Large intestine (tissue), 3 donors: ENCODE results near the gene NQO2. TPM values are rescaled to one million over a fixed set of nuclear protein-coding genes. Genes with fewer than 3 reads are reported as not detected.
"Not testable (repeated sequence)": the region's sequence is repeated elsewhere in the genome, so short reads cannot be mapped to it uniquely, and the experiment has no call there.

Source experiments
- DNase-seq, 2 donors: peaks; one replicate each; pipeline versions ENCODE4 v3.0.0 to v3.0.0-alpha.2; 2013
- H3K27ac ChIP-seq: one replicate; pipeline ENCODE4 v1.5.1; 2013; ENCODE audit warnings: low read length
- H3K27me3 ChIP-seq: 2 replicates; pipeline ENCODE4 v1.6.1; 2013; ENCODE audit warnings: low read length; ENCODE audit not compliant: control insufficient read depth, insufficient read depth
- H3K36me3 ChIP-seq: 2 replicates; pipeline ENCODE4 v1.6.1; 2013; ENCODE audit warnings: low read length; ENCODE audit not compliant: control insufficient read depth, insufficient read depth
- H3K4me1 ChIP-seq: one replicate; pipeline ENCODE4 v1.6.1; 2013; ENCODE audit warnings: low read length; ENCODE audit not compliant: control insufficient read depth, insufficient read depth
- H3K4me3 ChIP-seq: one replicate; pipeline ENCODE4 v1.5.1; 2013; ENCODE audit warnings: low read length
- H3K9me3 ChIP-seq: one replicate; pipeline ENCODE4 v1.6.1; 2013; ENCODE audit warnings: mild to moderate bottlenecking, low read depth, low read length, moderate library complexity; ENCODE audit not compliant: control insufficient read depth
- WGBS: methylation state at CpG from one replicate; pipeline ENCODE4 v1.1.5; 2013; ENCODE audit warnings: low lambda C conversion rate; ENCODE audit not compliant: insufficient coverage; 5-methylcytosine and 5-hydroxymethylcytosine counted together
- polyA plus RNA-seq: library from polyadenylated mRNA; unstranded; fragments of 120-200 nt; gene quantifications from one replicate; pipeline ENCODE4 v1.2.1, GENCODE V29; 2013

NQO2 gene
- polyA plus RNA-seq, 1 donor = 21.1 TPM

DNA sequence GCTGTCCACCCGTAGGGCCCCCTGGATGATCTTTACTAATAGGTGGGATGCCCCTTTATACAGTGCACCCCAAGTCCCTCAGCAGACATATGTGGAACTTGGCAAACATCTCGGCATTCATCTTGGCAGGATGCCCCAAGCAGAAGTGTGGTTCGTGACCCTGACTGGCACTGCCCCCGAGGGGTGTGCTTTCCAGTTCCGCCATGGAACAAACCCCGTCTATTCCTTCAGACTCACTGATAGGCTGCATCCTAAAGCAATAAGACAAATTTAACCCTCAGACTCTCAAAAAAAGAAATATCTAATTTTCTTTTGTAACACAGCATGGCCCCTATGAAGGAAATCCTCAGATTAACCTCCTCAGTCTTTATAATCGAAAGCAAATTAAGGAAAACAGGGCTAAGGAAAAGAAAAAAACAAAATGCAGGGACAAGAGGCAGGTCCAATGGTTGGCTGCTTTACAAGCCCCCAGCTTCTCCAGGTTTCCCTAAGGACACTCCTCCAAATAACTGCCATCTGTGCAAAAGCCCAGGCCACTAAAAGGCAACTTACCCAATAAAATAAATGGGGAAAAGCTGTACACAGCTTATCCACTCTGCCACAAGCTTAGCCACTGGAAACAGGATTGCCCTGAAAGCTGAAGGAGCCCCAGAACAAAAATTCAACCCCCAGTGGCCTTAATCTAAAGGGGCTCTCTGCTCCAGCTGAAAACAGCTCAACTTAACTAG lies 38.1 kb downstream of the NQO2 start:
- H3K9me3 ChIP-seq = no peaks in the 10 kb centered on the region
- H3K27me3 ChIP-seq = peaks cover 4% of the 10 kb centered on the region
- no peak overlapping the region for H3K4me3 ChIP-seq
- no peak overlapping the region for H3K27ac ChIP-seq
- WGBS = 100% methylated on average over 1 of the region's 7 CpGs
- H3K36me3 ChIP-seq = no peaks in the 10 kb centered on the region
- peaks cover 2% of the 10 kb centered on the region for H3K4me1 ChIP-seq
- no peak for DNase-seq

DNA sequence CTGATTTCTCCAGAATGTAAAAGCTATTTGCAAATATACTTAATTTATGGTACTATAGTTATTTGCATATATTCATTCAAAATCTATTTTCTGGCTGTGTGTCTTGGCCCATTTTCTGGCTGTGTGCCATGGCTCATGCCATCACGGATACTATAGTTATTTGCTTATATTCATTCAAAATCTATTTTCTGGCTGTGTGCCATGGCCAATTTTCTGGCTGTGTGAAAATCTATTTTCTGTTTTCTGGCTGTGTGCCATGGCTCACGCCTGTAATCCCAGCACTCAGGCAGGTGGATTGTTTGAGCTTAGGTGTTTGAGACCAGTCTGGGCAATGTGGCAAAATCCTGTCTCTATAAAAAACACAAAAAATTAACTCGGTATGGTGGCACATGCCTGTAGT lies 39.7 kb downstream of the NQO2 start:
- no peaks in the 10 kb centered on the region for H3K9me3 ChIP-seq
- DNase-seq = no peak
- no CpG with 5 or more reads among the region's 3 CpGs for WGBS
- no peaks in the 10 kb centered on the region for H3K36me3 ChIP-seq
- H3K27me3 ChIP-seq = peaks cover 4% of the 10 kb centered on the region
- H3K4me1 ChIP-seq = peaks cover 2% of the 10 kb centered on the region
- no peak overlapping the region for H3K27ac ChIP-seq
- H3K4me3 ChIP-seq = no peak overlapping the region

DNA sequence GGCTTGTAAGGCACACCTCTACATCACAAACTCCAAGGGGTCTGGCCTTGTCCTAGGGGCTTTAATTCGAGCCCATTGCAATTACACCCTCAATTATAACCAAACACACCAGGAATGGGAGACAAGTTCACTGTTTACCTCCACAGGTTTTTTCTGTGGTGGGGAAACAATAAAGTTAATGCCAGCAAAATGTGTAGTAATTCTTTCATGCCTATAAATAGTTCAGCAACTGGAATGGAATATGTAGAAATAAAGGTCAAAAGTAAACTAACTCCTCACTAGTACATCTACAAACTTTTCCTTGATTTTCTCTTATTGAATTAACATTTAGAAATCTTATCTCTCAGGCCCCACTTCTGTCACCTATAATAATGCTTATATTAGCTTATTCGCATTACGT lies 41.5 kb downstream of the NQO2 start:
- no CpG with 5 or more reads among the region's 3 CpGs for WGBS
- no peak for DNase-seq
- Histone ChIP-seq H3K4me3 (no peak overlapping the region), H3K4me1 (peaks cover 2% of the 10 kb centered on the region), H3K27ac (no peak overlapping the region), H3K36me3 (no peaks in the 10 kb centered on the region), H3K9me3 (no peaks in the 10 kb centered on the region), H3K27me3 (peaks cover 4% of the 10 kb centered on the region)

DNA sequence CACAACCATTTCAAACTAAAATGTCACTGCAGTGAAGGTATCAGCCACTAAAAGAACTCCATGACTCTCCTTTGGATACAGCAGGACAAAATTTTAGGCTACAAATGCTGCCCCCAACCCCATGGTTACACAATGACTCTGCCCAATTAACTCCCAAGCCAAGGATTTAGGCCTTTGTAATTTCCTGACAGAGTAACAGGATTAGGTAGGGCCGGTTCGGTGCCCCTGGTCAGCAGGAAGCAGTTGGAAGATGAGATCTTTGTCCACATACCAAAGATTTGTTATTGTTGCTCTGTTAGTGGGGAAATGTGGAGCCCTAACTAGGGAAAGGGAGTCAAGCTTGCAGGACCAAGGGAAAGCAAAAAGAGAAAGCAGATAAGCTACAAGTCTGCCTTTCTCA lies 41.9 kb downstream of the NQO2 start:
- H3K4me3 ChIP-seq = no peak overlapping the region
- H3K27me3 ChIP-seq = peaks cover 4% of the 10 kb centered on the region
- H3K36me3 ChIP-seq = no peaks in the 10 kb centered on the region
- no peak overlapping the region for H3K27ac ChIP-seq
- H3K4me1 ChIP-seq = peaks cover 2% of the 10 kb centered on the region
- no CpG with 5 or more reads among the region's 2 CpGs for WGBS
- H3K9me3 ChIP-seq = no peaks in the 10 kb centered on the region
- no peak for DNase-seq

DNA sequence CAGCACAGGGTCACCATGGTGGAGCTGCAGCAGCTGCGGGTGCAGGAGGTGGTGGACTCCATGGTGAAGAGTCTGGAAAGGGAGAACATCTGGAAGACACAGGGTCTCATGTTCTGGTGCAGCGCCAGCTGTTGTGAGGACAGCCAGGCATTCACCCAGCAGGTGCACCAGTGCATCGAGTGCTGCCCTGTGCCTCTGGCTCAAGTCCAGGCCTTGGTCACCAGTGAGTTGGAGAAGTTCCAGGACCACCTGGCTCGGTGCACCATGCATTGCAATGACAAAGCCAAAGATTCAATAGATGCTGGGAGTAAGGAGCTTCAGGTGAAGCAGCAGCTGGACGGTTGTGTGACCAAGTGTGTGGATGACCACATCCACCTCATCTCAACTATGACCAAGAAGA lies 45.7 kb downstream of the NQO2 start:
- Histone ChIP-seq H3K4me3 (no peak overlapping the region), H3K4me1 (peaks cover 2% of the 10 kb centered on the region), H3K27ac (no peak overlapping the region), H3K27me3 (peaks cover 3% of the 10 kb centered on the region), H3K9me3 (no peaks in the 10 kb centered on the region), H3K36me3 (no peaks in the 10 kb centered on the region)
- WGBS = no CpG with 5 or more reads among the region's 5 CpGs
- no peak for DNase-seq

DNA sequence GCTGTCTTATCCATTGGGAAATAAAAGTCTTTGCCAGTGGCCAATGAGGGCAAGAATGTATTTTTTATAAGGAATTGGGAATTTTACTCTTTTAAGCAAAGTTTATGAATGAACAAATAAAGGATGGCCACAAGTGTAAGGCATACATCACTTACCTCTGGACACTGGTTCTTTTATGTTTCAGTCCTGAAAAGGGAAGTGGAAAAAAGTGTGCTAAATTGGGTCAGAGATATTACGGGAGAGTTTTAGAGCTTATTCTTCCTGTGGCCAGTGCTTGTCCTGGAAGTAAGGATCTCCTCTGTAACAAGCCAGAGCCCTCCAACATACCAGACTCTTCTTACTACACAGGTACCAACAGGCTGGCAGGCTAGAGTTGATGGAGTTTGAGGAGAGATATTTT lies 46.1 kb downstream of the NQO2 start:
- no CpG with 5 or more reads among the region's 1 CpG for WGBS
- no peaks in the 10 kb centered on the region for H3K36me3 ChIP-seq
- peaks cover 2% of the 10 kb centered on the region for H3K4me1 ChIP-seq
- no peak for DNase-seq
- H3K4me3 ChIP-seq = no peak overlapping the region
- H3K27me3 ChIP-seq = peaks cover 3% of the 10 kb centered on the region
- H3K9me3 ChIP-seq = no peaks in the 10 kb centered on the region
- no peak overlapping the region for H3K27ac ChIP-seq

DNA sequence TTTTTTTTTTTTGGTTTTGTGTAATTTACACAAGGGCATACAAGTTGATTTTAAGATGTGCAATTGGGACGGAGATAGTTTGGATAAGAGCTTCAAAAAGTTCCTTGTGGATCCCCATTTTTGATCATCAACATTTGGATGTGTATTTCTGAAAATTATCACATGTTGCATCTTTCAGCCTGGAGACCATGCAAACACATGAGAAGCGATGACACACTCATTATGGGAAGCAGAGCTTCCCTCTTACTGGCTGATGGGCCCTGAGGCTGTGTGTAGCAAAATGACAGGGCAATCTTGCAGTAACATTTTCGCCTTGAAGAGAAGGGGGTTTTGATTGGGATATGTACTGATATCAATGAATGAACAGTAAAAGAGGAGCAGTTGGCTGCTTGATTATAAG lies 46.6 kb downstream of the NQO2 start:
- H3K4me1 ChIP-seq = peaks cover 2% of the 10 kb centered on the region
- DNase-seq = no peak
- H3K27ac ChIP-seq = no peak overlapping the region
- H3K27me3 ChIP-seq = peaks cover 3% of the 10 kb centered on the region
- no peaks in the 10 kb centered on the region for H3K36me3 ChIP-seq
- no CpG with 5 or more reads among the region's 3 CpGs for WGBS
- H3K4me3 ChIP-seq = no peak overlapping the region
- no peaks in the 10 kb centered on the region for H3K9me3 ChIP-seq

DNA sequence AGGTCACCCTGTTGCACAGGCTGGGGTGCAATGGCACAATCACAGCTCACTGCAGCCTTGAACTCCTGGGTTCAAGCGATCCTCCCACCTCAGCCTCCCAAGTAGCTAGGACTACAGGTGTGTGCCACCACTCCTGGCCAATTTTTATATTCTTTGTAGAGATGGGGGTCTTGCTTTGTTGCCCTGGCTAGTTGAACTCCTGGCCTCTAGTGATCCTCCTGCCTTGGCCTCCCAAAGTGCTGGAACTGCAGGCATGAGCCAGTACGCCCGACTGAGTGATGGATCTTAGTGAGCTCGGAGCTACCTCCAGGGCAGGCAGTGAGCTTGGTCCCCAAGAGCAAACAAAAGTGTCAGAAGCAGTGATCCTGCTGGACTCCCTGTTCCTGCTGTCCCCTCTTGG lies 48.3 kb downstream of the NQO2 start:
- H3K27ac ChIP-seq, H3K9me3 ChIP-seq, H3K4me3 ChIP-seq, H3K27me3 ChIP-seq, H3K36me3 ChIP-seq, H3K4me1 ChIP-seq, DNase-seq: not testable (repeated sequence)
- WGBS = no CpG with 5 or more reads among the region's 4 CpGs

DNA sequence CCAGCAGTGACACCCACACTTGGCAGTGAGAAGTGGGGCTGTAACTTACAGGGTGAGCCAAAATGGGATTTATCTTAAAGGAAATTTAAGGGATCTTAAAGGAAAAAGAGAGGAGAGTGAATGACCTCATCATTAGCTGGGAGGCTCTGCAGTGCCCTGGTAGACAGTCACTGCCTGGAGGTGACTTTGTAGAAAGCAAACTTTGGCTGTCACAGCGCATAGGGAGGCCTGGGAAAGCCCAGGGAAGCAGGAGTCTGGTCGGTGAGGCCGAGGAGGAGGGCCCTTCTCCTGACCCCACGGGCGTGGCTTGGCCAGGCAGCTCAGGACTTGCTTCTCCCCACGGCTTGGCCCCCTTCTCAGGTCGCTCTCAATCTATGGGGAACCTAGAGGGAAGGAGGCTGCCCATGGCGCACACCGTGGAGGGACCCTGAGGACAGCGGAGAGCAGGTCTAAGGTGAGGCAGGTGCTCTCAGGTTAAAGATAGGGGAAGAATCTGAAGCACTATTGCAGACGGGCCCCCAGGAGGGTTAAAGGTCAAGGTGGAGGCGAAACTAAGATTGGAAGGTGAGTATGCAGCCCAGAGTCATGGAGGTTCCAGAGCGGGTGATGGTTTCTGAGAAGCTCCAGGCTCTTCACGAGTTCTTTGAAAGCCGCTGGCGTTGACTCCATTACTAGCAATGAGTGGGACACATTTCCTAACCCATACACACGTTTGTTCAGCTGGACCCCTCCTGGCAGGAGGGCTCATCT lies 53.0 kb downstream of the NQO2 start:
- Histone ChIP-seq H3K27me3 (peaks cover 5% of the 10 kb centered on the region), H3K4me3 (peak overlapping the region; percentile 64), H3K27ac (no peak overlapping the region), H3K36me3 (no peaks in the 10 kb centered on the region), H3K9me3 (no peaks in the 10 kb centered on the region), H3K4me1 (peaks cover 11% of the 10 kb centered on the region)
- no CpG with 5 or more reads among the region's 17 CpGs for WGBS
- no peak for DNase-seq

DNA sequence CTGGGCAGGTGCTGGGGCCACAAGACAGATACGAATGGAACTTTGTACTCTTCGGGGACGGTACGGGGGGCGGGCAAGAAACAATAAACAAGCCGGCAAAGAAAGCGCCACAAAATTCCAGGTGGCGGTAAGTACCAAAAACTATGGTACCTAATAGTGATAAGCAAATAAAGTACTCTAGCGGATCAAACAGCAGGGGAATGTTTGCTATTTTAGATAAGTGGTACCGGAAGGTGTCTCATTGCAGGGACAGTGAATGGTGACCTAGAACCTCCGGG lies 53.5 kb downstream of the NQO2 start:
- no peaks in the 10 kb centered on the region for H3K36me3 ChIP-seq
- WGBS = no CpG with 5 or more reads among the region's 11 CpGs
- peak overlapping the region; percentile 68 for H3K27ac ChIP-seq
- no peaks in the 10 kb centered on the region for H3K9me3 ChIP-seq
- peak overlapping the region; percentile 64 for H3K4me3 ChIP-seq
- peaks cover 5% of the 10 kb centered on the region for H3K27me3 ChIP-seq
- no peak for DNase-seq
- H3K4me1 ChIP-seq = peaks cover 11% of the 10 kb centered on the region
